ENCODE results near the gene MAP3K4. TPM values are rescaled to one million over a fixed set of nuclear protein-coding genes. Genes with fewer than 3 reads are reported as not detected.

MAP3K4 gene
- polyA plus RNA-seq, 1 donor from 2014 or later, result 31.0 TPM

DNA sequence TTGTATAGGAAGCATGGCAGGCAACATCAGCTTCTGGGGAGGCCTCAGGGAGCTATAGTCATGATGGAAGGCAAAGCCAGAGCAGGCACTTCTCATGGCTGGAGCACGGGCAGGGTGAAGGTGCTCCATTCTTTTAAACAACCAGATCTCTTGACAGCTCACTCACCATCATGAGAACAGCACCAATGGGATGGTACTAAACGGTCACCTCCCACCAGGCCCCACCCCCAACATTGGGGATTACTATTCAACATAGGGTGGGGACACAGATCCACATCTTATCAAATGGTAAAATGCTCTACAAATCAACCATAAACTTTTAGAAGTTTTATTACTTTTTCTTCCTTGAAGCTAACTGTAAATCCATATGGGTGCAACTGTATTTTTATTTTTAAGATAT lies 61.5 kb downstream of the MAP3K4 start:
- Histone ChIP-seq H3K27ac (ENCODE audit: low read length) (no peak overlapping the region), H3K79me2 (replicated peaks; ENCODE audit: insufficient read depth, low read length) (no peaks in the 10 kb centered on the region), H3K4me3 (ENCODE audit: low read length) (no peak overlapping the region), H3K9ac (ENCODE audit: low read length) (no peak overlapping the region), H4K20me1 (ENCODE audit: insufficient read depth) (no peaks in the 10 kb centered on the region), H3K9me2 (ENCODE audit: insufficient read depth, low read length) (no peaks in the 10 kb centered on the region), H3K36me3 (ENCODE audit: insufficient read depth, low read length) (peaks cover 6% of the 10 kb centered on the region), H2AFZ (ENCODE audit: low read depth, low read length) (no peak overlapping the region), H3K27me3 (ENCODE audit: insufficient read depth, low read depth, low read length) (no peaks in the 10 kb centered on the region), H3K4me2 (ENCODE audit: low read length) (no peak overlapping the region), H3F3A (ENCODE audit: insufficient read depth, low read length, poor library complexity, severe bottlenecking) (no peaks in the 10 kb centered on the region), H3K9me3 (ENCODE audit: low read length) (no peaks in the 10 kb centered on the region)
- TF ChIP-seq MXI1 (conservative IDR thresholded peaks at IDR 0.05; ENCODE audit: poor library complexity, severe bottlenecking) (no peak), SMC3 (conservative IDR thresholded peaks at IDR 0.05; ENCODE audit: poor library complexity) (no peak), EZH2 (IDR thresholded peaks at IDR 0.05; ENCODE audit: borderline replicate concordance, insufficient read depth, low read length, poor library complexity, severe bottlenecking) (no peak), RAD21 (conservative IDR thresholded peaks at IDR 0.05) (no peak), TAF1 (IDR thresholded peaks at IDR 0.05; ENCODE audit: low read depth) (no peak)
- TF ChIP-seq, protein P1, sequence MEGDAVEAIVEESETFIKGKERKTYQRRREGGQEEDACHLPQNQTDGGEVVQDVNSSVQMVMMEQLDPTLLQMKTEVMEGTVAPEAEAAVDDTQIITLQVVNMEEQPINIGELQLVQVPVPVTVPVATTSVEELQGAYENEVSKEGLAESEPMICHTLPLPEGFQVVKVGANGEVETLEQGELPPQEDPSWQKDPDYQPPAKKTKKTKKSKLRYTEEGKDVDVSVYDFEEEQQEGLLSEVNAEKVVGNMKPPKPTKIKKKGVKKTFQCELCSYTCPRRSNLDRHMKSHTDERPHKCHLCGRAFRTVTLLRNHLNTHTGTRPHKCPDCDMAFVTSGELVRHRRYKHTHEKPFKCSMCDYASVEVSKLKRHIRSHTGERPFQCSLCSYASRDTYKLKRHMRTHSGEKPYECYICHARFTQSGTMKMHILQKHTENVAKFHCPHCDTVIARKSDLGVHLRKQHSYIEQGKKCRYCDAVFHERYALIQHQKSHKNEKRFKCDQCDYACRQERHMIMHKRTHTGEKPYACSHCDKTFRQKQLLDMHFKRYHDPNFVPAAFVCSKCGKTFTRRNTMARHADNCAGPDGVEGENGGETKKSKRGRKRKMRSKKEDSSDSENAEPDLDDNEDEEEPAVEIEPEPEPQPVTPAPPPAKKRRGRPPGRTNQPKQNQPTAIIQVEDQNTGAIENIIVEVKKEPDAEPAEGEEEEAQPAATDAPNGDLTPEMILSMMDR (IDR thresholded peaks at IDR 0.05; ENCODE audit: poor library complexity, severe bottlenecking), result no peak
- TF ChIP-seq, protein P2, sequence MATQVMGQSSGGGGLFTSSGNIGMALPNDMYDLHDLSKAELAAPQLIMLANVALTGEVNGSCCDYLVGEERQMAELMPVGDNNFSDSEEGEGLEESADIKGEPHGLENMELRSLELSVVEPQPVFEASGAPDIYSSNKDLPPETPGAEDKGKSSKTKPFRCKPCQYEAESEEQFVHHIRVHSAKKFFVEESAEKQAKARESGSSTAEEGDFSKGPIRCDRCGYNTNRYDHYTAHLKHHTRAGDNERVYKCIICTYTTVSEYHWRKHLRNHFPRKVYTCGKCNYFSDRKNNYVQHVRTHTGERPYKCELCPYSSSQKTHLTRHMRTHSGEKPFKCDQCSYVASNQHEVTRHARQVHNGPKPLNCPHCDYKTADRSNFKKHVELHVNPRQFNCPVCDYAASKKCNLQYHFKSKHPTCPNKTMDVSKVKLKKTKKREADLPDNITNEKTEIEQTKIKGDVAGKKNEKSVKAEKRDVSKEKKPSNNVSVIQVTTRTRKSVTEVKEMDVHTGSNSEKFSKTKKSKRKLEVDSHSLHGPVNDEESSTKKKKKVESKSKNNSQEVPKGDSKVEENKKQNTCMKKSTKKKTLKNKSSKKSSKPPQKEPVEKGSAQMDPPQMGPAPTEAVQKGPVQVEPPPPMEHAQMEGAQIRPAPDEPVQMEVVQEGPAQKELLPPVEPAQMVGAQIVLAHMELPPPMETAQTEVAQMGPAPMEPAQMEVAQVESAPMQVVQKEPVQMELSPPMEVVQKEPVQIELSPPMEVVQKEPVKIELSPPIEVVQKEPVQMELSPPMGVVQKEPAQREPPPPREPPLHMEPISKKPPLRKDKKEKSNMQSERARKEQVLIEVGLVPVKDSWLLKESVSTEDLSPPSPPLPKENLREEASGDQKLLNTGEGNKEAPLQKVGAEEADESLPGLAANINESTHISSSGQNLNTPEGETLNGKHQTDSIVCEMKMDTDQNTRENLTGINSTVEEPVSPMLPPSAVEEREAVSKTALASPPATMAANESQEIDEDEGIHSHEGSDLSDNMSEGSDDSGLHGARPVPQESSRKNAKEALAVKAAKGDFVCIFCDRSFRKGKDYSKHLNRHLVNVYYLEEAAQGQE (IDR thresholded peaks at IDR 0.05; ENCODE audit: borderline replicate concordance), result no peak

DNA sequence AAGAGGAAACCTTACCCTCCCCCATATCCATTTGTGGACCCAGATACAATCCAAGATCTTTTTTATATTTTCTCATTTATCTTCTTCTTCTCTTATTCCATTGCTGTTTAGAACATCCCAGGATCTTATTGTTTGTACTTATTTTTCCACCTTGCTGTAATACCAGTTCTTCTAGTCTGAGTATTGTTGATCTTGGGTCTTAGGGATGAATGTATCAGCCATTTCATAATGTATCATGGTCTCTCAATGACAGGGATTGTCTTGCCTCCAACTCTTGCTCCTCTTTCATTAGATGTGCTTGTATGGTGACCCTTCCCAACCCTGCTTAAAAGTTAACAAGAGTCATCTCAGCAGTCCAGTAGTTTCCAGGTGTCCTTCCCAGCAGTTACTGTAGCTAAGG lies 63.3 kb downstream of the MAP3K4 start:
- Histone ChIP-seq H3K79me2 (replicated peaks; ENCODE audit: insufficient read depth, low read length) (no peaks in the 10 kb centered on the region), H3K9ac (ENCODE audit: low read length) (no peak overlapping the region), H2AFZ (ENCODE audit: low read depth, low read length) (no peak overlapping the region), H3K36me3 (ENCODE audit: insufficient read depth, low read length) (no peaks in the 10 kb centered on the region), H3K27ac (ENCODE audit: low read length) (no peak overlapping the region), H3K4me3 (ENCODE audit: low read length) (no peak overlapping the region), H3K9me2 (ENCODE audit: insufficient read depth, low read length) (no peaks in the 10 kb centered on the region), H4K20me1 (ENCODE audit: insufficient read depth) (no peaks in the 10 kb centered on the region), H3K9me3 (ENCODE audit: low read length) (no peaks in the 10 kb centered on the region), H3F3A (ENCODE audit: insufficient read depth, low read length, poor library complexity, severe bottlenecking) (no peaks in the 10 kb centered on the region), H3K27me3 (ENCODE audit: insufficient read depth, low read depth, low read length) (no peaks in the 10 kb centered on the region), H3K4me2 (ENCODE audit: low read length) (no peak overlapping the region)
- TF ChIP-seq EZH2 (IDR thresholded peaks at IDR 0.05; ENCODE audit: borderline replicate concordance, insufficient read depth, low read length, poor library complexity, severe bottlenecking) (no peak), TAF1 (IDR thresholded peaks at IDR 0.05; ENCODE audit: low read depth) (no peak), SMC3 (conservative IDR thresholded peaks at IDR 0.05; ENCODE audit: poor library complexity) (no peak), EP300 (conservative IDR thresholded peaks at IDR 0.05; ENCODE audit: poor library complexity, severe bottlenecking) (no peak), MXI1 (conservative IDR thresholded peaks at IDR 0.05; ENCODE audit: poor library complexity, severe bottlenecking) (no peak), RAD21 (conservative IDR thresholded peaks at IDR 0.05) (no peak), POLR2AphosphoS5 (IDR thresholded peaks at IDR 0.05) (no peak)
- TF ChIP-seq, protein P2 (IDR thresholded peaks at IDR 0.05; ENCODE audit: borderline replicate concordance), result no peak
- TF ChIP-seq, protein P1 (IDR thresholded peaks at IDR 0.05; ENCODE audit: poor library complexity, severe bottlenecking), result no peak
